Measurements from ENCODE around the gene RXFP4. TPM values are rescaled to one million over a fixed set of nuclear protein-coding genes. Genes with fewer than 3 reads are reported as not detected.

RXFP4 gene
- total RNA-seq, 2 experiments from 2014 or later = not detected

- CTCF ChIA-PET = interaction anchor here (0.7 to 1.7 kb wide), 2 partner anchors 25 to 26 kb away, joined by 5 to 6 read pairs; no protein-coding TSS in a partner anchor
- Mint-ChIP-seq H3K36me3 (ENCODE audit: low read depth) (peaks cover 89% of the 10 kb centered on the region), H3K27ac (peak overlapping the region; percentile 55), H3K4me3 (no peak overlapping the region), H3K4me1 (peaks cover 76% of the 10 kb centered on the region), H3K27me3 (no peaks in the 10 kb centered on the region), H3K9me3 (no peaks in the 10 kb centered on the region)
- DNase-seq = no peak
- POLR2A ChIA-PET = interaction anchor here (4.8 kb wide), 1 partner anchor 13 kb away, joined by 38 read pairs; the partner anchor contains the start of gene ARHGEF2
Observed at GRCh38 chr1:155964193-155964592, 22.8 kb downstream of the RXFP4 start.

- no peak for DNase-seq
- Mint-ChIP-seq H3K27me3 (no peaks in the 10 kb centered on the region), H3K27ac (peak overlapping the region; percentile 87), H3K36me3 (ENCODE audit: low read depth) (peaks cover 85% of the 10 kb centered on the region), H3K9me3 (no peaks in the 10 kb centered on the region), H3K4me3 (no peak overlapping the region), H3K4me1 (peaks cover 82% of the 10 kb centered on the region)
- POLR2A ChIA-PET = interaction anchor here (3.4 kb wide), 1 partner anchor 12 kb away, joined by 52 read pairs; the partner anchor contains the start of gene ARHGEF2
- CTCF ChIA-PET = interaction anchor here (0.9 to 1.7 kb wide), 3 partner anchors 9 to 23 kb away, joined by 3 to 5 read pairs (median 4); no protein-coding TSS in a partner anchor
Observed at GRCh38 chr1:155966135-155966534, 24.7 kb downstream of the RXFP4 start.

GRCh38 chr1:155966750-155967149 is 25.3 kb downstream of the RXFP4 start:
- Mint-ChIP-seq H3K9me3 (no peaks in the 10 kb centered on the region), H3K4me3 (no peak overlapping the region), H3K27me3 (no peaks in the 10 kb centered on the region), H3K36me3 (ENCODE audit: low read depth) (peaks cover 80% of the 10 kb centered on the region), H3K4me1 (peaks cover 82% of the 10 kb centered on the region), H3K27ac (peak overlapping the region; percentile 87)
- no peak for DNase-seq
- CTCF ChIA-PET = interaction anchor here (1.4 to 1.9 kb wide), 4 partner anchors 9 to 34 kb away, joined by 3 to 12 read pairs (median 6); no protein-coding TSS in a partner anchor
- POLR2A ChIA-PET = interaction anchor here (0.6 to 3.4 kb wide), 4 partner anchors 10 to 34 kb away, joined by 4 to 52 read pairs (median 10); partner anchors contain the start of genes ARHGEF2 and KHDC4

DNA sequence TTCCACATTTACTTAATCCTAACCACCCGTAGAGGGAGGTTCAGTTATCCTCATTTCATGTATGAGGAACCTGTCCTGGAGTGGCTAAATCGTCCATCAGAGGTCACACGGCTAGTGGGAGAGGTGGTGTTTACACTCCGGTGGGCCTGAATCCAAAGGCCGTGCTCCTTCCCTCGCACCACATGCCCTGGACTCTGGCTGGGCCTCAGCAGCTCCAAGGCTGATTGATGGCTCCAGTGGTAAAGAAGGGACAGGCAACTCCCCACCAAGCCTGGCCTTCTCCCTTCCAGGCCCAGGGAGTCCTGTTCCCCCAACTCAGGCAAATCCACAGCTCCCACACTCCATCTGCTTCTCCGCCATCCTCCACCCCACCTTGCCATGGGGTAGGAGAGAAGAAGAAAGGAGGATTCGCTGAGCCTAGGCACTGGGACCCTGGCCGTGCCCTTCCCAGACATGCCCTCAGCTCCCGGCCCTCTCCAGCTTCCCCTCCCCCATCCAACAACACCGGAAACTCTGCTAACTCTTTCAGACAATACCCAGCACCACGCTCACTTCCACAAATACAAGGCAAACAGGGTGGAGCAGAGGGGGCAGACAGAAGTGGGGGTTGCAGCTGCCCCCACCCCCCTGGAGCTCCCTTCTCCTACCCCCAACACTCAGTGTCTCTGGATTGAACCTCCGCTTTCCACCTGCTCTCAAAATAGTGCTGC is 26.1 kb downstream of the RXFP4 start:
- Mint-ChIP-seq H3K9me3 (no peaks in the 10 kb centered on the region), H3K4me3 (peak overlapping the region; percentile 24), H3K36me3 (ENCODE audit: low read depth) (peaks cover 78% of the 10 kb centered on the region), H3K4me1 (peaks cover 82% of the 10 kb centered on the region), H3K27ac (peak overlapping the region; percentile 87), H3K27me3 (no peaks in the 10 kb centered on the region)
- ChIA-PET CTCF (interaction anchor here (0.9 to 1.9 kb wide), 6 partner anchors 8 to 35 kb away, joined by 3 to 12 read pairs (median 6); partner anchors contain the start of gene ARHGEF2), POLR2A (interaction anchor here (0.6 to 3.4 kb wide), 6 partner anchors 11 to 34 kb away, joined by 4 to 52 read pairs (median 5); partner anchors contain the start of genes ARHGEF2 and KHDC4)
- DNase-seq = no peak

- DNase-seq = no peak
- CTCF ChIA-PET = interaction anchor here (0.6 to 1.9 kb wide), 7 partner anchors 8 to 123 kb away, joined by 3 to 12 read pairs (median 5); partner anchors contain the start of gene ARHGEF2
- Mint-ChIP-seq H3K36me3 (ENCODE audit: low read depth) (peaks cover 78% of the 10 kb centered on the region), H3K27me3 (no peaks in the 10 kb centered on the region), H3K27ac (peak overlapping the region; percentile 87), H3K4me1 (peaks cover 82% of the 10 kb centered on the region), H3K4me3 (peak overlapping the region; percentile 24), H3K9me3 (no peaks in the 10 kb centered on the region)
- POLR2A ChIA-PET = interaction anchor here (0.9 to 3.4 kb wide), 7 partner anchors 10 to 35 kb away, joined by 4 to 52 read pairs (median 5); partner anchors contain the start of genes ARHGEF2 and KHDC4
Observed at GRCh38 chr1:155968051-155968400, 26.6 kb downstream of the RXFP4 start.

DNA sequence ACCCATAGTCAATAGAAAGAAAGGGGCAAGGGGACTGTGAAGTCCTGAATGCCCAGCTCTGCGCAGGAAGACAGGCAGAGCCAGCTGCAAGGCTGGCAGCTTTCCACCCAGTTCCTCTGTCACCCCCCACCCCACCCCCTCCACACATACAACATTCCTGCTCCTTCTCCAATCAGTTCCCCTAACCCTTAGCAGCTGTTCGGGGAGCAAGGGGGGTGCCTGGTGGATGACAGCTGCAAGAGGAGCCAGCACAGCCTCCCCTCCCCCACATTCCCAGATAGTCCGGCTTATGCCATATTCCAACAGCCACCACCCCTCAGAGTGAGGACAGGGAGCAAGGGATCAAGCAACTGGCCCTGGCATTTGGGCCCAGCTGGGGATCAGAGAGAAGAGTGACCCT is 27.2 kb downstream of the RXFP4 start:
- DNase-seq = no peak
- Mint-ChIP-seq H3K36me3 (ENCODE audit: low read depth) (peaks cover 81% of the 10 kb centered on the region), H3K9me3 (no peaks in the 10 kb centered on the region), H3K27me3 (no peaks in the 10 kb centered on the region), H3K4me1 (peaks cover 88% of the 10 kb centered on the region), H3K27ac (peak overlapping the region; percentile 87), H3K4me3 (no peak overlapping the region)
- ChIA-PET CTCF (interaction anchor here (0.6 to 1.9 kb wide), 2 partner anchors 36 to 122 kb away, joined by 3 to 7 read pairs; no protein-coding TSS in a partner anchor), POLR2A (interaction anchor here (0.9 to 3.4 kb wide), 5 partner anchors 10 to 35 kb away, joined by 4 to 52 read pairs (median 9); partner anchors contain the start of genes ARHGEF2 and KHDC4)

GRCh38 chr1:155969377-155969791 is 27.9 kb downstream of the RXFP4 start:
- no peaks in the 10 kb centered on the region for H3K27me3 Mint-ChIP-seq
- H3K9me3 Mint-ChIP-seq = no peaks in the 10 kb centered on the region
- peak overlapping the region; percentile 62 for H3K27ac Mint-ChIP-seq
- DNase-seq = no peak
- ChIA-PET POLR2A (interaction anchor here (0.6 to 2.7 kb wide), 4 partner anchors 9 to 110 kb away, joined by 3 to 9 read pairs (median 4); partner anchors contain the start of genes ARHGEF2, KHDC4 and SYT11), CTCF (no interaction called here)
- H3K4me1 Mint-ChIP-seq = peaks cover 91% of the 10 kb centered on the region
- H3K4me3 Mint-ChIP-seq = no peak overlapping the region
- peaks cover 82% of the 10 kb centered on the region for H3K36me3 Mint-ChIP-seq (ENCODE audit: low read depth)

DNA sequence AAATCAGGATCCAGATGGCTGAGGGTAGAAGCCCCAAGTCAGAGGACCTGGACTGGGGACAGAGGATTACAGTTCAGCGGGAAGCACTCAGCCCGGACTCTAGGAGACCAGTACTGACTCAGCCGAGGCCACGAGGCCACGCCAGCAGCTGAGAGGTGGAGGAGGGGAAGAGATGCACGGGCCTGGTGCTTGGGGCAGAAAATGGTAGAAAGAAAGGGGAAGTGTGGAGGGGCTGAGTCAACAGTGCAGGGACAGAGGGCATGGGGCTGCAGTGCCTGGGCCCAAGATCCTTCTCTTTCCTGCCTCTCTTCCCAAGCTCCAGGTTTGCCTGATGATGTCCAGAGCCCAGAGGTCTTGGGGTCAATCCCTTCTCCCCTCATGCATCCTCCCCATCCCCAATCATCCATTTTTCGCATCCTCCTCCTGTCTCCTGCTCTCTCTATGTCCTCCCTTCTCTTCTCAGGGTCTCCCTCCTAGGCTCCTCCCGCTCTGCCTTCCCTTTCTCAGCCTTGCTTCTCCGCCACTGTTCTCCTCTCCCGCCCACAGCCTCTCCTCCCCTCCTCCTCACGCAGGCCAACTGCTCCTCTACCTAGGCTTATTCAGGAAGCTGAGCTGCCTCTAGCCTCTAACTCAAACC is 29.2 kb downstream of the RXFP4 start:
- ChIA-PET POLR2A (interaction anchor here (1.0 to 2.7 kb wide), 6 partner anchors 8 to 36 kb away, joined by 3 to 9 read pairs (median 4); partner anchors contain the start of genes ARHGEF2 and KHDC4), CTCF (no interaction called here)
- peak; percentile 45 for DNase-seq
- H3K9me3 Mint-ChIP-seq = no peaks in the 10 kb centered on the region
- H3K4me3 Mint-ChIP-seq = peak overlapping the region; percentile 40
- peaks cover 96% of the 10 kb centered on the region for H3K4me1 Mint-ChIP-seq
- no peaks in the 10 kb centered on the region for H3K27me3 Mint-ChIP-seq
- peaks cover 81% of the 10 kb centered on the region for H3K36me3 Mint-ChIP-seq (ENCODE audit: low read depth)
- peak overlapping the region; percentile 79 for H3K27ac Mint-ChIP-seq

- Mint-ChIP-seq H3K36me3 (ENCODE audit: low read depth) (peaks cover 82% of the 10 kb centered on the region), H3K27me3 (no peaks in the 10 kb centered on the region), H3K4me3 (no peak overlapping the region), H3K9me3 (no peaks in the 10 kb centered on the region), H3K4me1 (peaks cover 86% of the 10 kb centered on the region), H3K27ac (peak overlapping the region; percentile 58)
- CTCF ChIA-PET = interaction anchor here (9.1 kb wide), 1 partner anchor 18 kb away, joined by 80 read pairs; no protein-coding TSS in a partner anchor
- POLR2A ChIA-PET = interaction anchor here (1.1 to 3.2 kb wide), 2 partner anchors 26 to 29 kb away, joined by 3 to 18 read pairs; partner anchors contain the start of gene RXFP4
- DNase-seq = no peak
Observed at GRCh38 chr1:155971910-155972809, 30.7 kb downstream of the RXFP4 start.

DNA sequence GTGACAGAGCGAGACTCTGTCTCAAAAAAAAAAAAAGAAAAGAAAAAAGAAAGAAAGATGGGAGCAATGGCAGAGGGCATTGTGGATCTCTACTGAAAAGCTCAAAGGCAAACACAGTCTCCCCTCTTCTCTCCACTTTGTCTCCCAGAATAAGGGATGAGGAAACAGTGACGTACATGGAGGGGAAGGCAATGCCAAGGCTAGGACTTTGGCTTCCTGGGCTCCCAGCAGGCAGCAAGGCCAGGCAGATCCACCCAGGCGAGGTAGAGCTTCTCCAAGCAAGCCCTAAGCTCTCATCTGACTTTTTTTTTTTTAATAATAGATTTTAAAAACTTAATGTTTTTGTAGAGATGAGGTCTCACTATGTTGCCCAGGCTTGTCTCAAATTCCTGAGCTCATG is 32.3 kb downstream of the RXFP4 start:
- Mint-ChIP-seq H3K36me3 (ENCODE audit: low read depth) (peaks cover 76% of the 10 kb centered on the region), H3K4me1 (peaks cover 70% of the 10 kb centered on the region), H3K9me3 (no peaks in the 10 kb centered on the region), H3K27me3 (no peaks in the 10 kb centered on the region), H3K4me3 (no peak overlapping the region), H3K27ac (peak overlapping the region; percentile 93)
- no peak for DNase-seq
- ChIA-PET CTCF (interaction anchor here (0.8 to 9.1 kb wide), 3 partner anchors 10 to 19 kb away, joined by 3 to 80 read pairs (median 3); no protein-coding TSS in a partner anchor), POLR2A (interaction anchor here (1.1 to 7.5 kb wide), 3 partner anchors 12 to 31 kb away, joined by 3 to 38 read pairs (median 18); partner anchors contain the start of gene RXFP4)

DNA sequence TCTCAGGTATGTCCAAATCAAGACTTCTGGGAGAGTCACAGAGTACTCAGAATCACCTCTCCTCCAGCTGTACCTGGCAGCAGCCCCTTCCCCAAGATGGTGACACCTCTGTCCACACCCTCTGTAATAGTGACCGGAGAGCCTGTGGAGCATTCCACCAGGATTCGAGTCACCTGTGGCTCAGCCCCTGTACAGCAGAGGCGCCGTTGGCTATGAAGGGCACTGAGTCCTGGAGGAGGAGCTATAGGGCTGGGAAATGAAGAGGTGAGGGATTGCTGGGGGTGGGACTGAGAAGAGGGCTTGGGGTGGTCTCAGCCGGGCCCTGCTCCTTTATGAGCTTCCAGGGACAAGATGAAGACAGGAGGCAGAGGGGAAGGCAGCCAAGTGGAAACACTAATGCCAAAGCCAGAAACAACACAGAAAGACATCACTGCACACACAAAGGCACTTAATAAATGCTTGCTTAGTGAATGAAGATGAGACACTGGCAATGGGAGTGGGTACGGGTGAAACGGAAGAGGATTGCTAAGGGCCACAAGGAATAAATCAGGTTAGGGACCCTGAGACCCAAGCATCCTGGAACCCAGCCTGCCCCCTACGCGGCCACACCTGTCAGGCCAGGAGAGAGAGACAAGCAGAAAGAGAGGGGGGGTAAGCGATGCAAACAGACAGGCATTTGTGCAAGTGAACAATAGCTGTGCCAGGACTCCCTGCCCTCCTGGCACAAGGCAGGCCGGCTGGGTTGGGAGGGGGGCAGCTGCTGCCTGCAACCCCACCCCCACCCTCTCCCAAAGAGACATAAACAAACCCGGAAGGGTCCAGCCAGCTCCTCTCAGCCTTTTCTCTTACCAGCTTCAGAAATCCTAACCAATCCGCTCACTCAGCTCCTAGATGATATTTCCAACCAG is 33.0 kb downstream of the RXFP4 start:
- H3K4me3 Mint-ChIP-seq = peak overlapping the region; percentile 100
- ChIA-PET POLR2A (interaction anchor here (0.8 to 7.5 kb wide), 4 partner anchors 13 to 32 kb away, joined by 3 to 38 read pairs (median 12); partner anchors contain the start of gene RXFP4), CTCF (interaction anchor here (0.6 to 9.1 kb wide), 8 partner anchors 7 to 40 kb away, joined by 3 to 80 read pairs (median 4); no protein-coding TSS in a partner anchor)
- H3K9me3 Mint-ChIP-seq = no peaks in the 10 kb centered on the region
- peaks cover 64% of the 10 kb centered on the region for H3K4me1 Mint-ChIP-seq
- DNase-seq = no peak
- peak overlapping the region; percentile 93 for H3K27ac Mint-ChIP-seq
- H3K36me3 Mint-ChIP-seq (ENCODE audit: low read depth) = peaks cover 77% of the 10 kb centered on the region
- H3K27me3 Mint-ChIP-seq = no peaks in the 10 kb centered on the region
